GM06990 (cell line): ENCODE data around the gene RAB11FIP4.
A peak's percentile ranks its signal among the peaks of the same experiment; 100 is the strongest.

Experiments
- DNase-seq: peaks from one replicate; pipeline ENCODE4 v3.0.0-alpha.2; 2011; ENCODE audit not compliant: insufficient read length; ENCODE audit errors: extremely low read depth
- H3K27me3 ChIP-seq: replicated peaks from 2 replicates; pipeline ENCODE4 v1.6.0; 2011; ENCODE audit warnings: low read length; ENCODE audit not compliant: control insufficient read depth, insufficient read depth
- H3K36me3 ChIP-seq: 2 replicates; pipeline ENCODE4 v1.5.1; 2011; ENCODE audit warnings: low read length; ENCODE audit not compliant: control insufficient read depth, insufficient read depth
- H3K4me3 ChIP-seq: replicated peaks from 2 replicates; pipeline ENCODE4 v1.5.1; 2011; ENCODE audit warnings: low read depth, mild to moderate bottlenecking, control low read depth, low read length
- CTCF ChIP-seq: IDR thresholded peaks from 2 replicates; pipeline ENCODE4 v1.5.1; 2011; ENCODE audit warnings: low read length, control low read depth, mild to moderate bottlenecking, inconsistent platforms; ENCODE audit not compliant: insufficient read depth, poor library complexity, severe bottlenecking

RAB11FIP4 gene

GRCh38 chr17:31524926-31525800, 133.7 kb downstream of the RAB11FIP4 start:
- peak; percentile 68 for DNase-seq
- Histone ChIP-seq H3K4me3 (0 out of 2 replicates have a peak overlapping the region, but pooled peaks have one; percentile 3), H3K36me3 (no peaks in the 10 kb centered on the region; the same call in none of the 2 replicates), H3K27me3 (no peaks in the 10 kb centered on the region)
- peak; percentile 90 for TF ChIP-seq CTCF

DNA sequence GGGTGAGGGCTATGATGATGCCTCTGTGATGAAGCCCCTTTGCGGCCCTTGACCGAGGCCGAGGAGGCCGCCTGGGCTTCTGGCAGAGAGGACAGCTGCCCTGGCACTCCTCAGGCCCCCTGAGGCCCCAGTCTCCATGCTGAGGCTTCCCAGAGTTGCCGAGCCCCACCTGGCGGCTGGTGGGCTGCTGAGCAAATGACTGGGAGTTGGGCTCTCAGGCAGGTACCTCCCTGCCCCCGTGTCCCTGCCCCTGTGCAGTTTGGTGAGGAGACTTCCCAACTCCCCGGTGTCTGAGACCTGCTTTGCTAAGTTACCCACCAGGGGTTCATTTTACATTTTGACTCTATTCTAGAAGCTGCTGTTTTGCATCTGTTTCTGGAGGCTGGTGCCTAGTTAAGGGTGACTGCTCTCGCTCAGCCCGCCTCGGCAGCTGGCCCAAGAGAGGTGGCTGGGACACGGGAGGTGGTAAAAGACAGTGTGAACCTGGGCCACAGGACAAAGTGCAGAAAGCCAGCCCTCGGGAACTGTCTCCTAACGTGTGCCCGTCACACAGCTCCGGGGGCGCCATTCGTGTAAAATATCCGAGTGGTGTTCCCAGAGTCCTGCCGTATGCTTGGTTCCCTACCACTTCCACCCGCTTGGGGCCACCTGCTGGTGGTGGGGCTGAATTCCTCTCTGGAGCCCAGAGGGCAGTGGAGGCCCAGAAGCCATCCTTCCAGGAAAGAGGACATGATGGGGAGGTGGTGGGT, 134.5 kb downstream of the RAB11FIP4 start:
- Histone ChIP-seq H3K4me3 (no peak overlapping the region), H3K27me3 (no peaks in the 10 kb centered on the region), H3K36me3 (no peaks in the 10 kb centered on the region; the same call in none of the 2 replicates)
- no peak for DNase-seq
- peak; percentile 70 for TF ChIP-seq CTCF

GRCh38 chr17:31527606-31528005, 136.1 kb downstream of the RAB11FIP4 start:
- no peak overlapping the region for H3K4me3 ChIP-seq
- H3K27me3 ChIP-seq: no peaks in the 10 kb centered on the region; the same call in 1 of the 2 replicates
- DNase-seq: no peak
- H3K36me3 ChIP-seq: peaks cover 5% of the 10 kb centered on the region
- no peak for TF ChIP-seq CTCF

DNA sequence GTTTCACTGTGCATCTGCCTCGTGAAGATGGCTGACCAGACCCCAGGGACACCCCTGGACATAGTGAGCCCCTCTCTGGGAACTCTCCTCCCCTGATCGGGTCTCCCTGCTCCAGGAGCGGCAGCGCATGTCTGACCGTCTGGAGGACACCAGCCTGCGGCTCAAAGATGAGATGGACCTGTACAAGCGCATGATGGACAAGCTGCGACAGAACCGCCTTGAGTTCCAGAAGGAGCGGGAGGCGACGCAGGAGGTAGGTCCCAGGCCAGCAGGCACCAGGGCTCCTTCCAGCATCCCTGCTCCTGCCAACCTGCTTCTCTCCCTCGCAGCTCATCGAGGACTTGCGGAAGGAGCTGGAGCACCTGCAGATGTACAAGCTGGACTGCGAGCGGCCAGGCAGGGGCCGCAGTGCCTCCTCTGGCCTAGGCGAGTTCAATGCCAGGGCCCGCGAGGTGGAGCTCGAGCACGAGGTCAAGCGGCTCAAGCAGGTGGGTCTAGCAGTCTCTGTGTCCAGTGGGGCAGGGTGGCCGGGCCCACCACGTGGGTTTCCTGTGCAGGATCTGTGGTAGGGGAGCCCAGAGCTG, 136.9 kb downstream of the RAB11FIP4 start:
- Histone ChIP-seq H3K36me3 (peaks cover 5% of the 10 kb centered on the region), H3K4me3 (no peak overlapping the region), H3K27me3 (no peaks in the 10 kb centered on the region; the same call in 1 of the 2 replicates)
- TF ChIP-seq CTCF: no peak
- no peak for DNase-seq

DNA sequence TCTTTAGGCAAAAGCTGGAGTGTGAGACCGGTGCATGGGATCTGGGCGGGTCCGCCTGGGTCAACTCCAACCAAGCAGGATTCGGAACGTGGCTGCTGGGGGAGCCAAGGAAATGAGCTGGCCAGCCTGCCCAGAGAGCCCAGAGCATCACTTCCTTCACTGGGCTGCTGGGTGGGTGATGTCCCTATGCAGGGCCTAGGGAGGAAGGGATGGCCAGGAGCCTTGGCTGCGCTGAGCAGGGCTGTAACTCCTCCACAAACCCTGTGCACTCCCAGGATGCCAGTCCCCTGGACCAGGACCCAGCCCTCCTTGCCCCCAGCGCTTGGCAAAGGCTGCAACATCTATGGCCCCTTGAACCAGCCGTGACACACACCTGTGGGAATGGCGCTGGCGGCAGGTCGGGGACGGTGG, 138.4 kb downstream of the RAB11FIP4 start:
- no peak for DNase-seq
- H3K36me3 ChIP-seq: peaks cover 5% of the 10 kb centered on the region

More for the DNA sequence above, 138.4 kb downstream of the RAB11FIP4 start:
- TF ChIP-seq CTCF: no peak
- H3K4me3 ChIP-seq: no peak overlapping the region
- H3K27me3 ChIP-seq: no peaks in the 10 kb centered on the region; the same call in 1 of the 2 replicates
